GM18873 (cell line): ENCODE results near the gene RAB6C.
"Not testable (repeated sequence)": the region's sequence is repeated elsewhere in the genome, so short reads cannot be mapped to it uniquely, and the experiment has no call there.

Source experiments
- ATAC-seq: cut with Tn5 transposase; IDR thresholded peaks from one replicate; pipeline ENCODE4 v1.9.1; 2021; ENCODE audit warnings: mild to moderate bottlenecking, moderate library complexity, moderate number of reproducible peaks; ENCODE audit not compliant: unreplicated experiment, low FRiP score

Gene RAB6C

DNA sequence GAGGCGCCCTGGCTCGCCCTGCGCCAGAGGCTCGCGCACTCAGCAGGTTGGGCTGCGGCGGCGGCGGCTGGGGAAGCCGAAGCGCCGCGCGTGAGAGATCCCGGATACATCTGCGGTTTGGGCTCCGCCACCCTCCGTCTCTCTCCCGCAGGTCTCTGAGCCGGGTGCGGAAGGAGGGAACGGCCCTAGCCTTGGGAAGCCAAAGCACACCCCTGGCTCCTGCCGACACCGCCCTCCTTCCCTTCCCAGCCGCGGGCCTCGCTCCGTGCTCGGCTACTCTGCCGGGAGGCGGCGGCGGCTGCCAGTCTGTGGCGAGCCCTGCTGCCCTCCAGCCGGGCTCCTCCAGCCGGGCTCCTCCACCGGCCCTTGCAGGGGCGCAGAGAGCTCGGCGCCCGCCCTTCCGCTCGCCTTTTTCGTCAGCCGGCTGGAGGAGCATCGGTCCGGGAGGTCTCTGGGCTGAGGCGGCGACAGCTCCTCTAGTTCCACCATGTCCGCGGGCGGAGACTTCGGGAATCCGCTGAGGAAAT lies at the start of gene RAB6C:
Gene RAB6C (plus strand): TSS at position 38 of the 527 bp plus-strand sequence. CDS start 450 bp downstream, at position 488.
- not testable (repeated sequence) for ATAC-seq

DNA sequence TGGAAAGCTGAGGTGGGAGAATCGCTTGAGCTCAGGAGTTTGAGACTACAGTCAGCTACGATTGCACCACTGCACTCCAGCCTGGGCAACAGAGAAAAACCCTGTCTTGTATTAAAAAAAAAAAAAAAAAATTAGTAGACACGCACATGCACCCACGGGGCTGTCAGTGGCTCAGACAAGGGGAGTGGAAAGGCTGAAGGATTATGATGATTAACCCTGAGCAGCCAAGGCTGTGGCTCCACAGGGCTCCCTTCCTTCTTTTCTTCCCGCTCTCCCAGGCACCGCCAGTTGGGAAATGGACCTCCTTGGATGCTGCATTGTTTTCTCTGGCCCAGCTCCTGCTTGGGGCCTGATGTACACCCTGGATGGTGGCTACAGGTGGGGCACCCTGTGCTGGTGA lies 49.0 kb upstream of the RAB6C start:
- no peak for ATAC-seq

DNA sequence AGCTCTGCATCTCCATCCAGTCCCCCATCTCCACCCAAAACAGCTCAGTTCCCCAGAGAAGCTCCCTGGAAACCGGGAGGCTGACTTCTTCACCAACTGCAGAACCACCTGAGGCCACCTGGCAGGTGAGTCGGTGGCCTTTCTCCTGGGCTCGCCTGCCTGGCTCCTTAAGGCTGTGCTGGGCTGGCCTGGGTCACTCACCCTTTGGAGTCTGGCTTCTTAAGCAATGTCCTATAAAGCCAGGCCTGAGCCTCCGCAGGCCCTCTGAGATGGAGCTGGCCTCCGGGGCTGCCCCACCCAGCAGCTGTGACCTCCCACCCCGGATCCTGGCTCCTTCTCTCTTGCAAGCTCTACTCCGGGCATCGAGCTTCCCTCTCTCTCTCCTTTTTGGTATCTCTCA lies 46.1 kb upstream of the RAB6C start:
- not testable (repeated sequence) for ATAC-seq

DNA sequence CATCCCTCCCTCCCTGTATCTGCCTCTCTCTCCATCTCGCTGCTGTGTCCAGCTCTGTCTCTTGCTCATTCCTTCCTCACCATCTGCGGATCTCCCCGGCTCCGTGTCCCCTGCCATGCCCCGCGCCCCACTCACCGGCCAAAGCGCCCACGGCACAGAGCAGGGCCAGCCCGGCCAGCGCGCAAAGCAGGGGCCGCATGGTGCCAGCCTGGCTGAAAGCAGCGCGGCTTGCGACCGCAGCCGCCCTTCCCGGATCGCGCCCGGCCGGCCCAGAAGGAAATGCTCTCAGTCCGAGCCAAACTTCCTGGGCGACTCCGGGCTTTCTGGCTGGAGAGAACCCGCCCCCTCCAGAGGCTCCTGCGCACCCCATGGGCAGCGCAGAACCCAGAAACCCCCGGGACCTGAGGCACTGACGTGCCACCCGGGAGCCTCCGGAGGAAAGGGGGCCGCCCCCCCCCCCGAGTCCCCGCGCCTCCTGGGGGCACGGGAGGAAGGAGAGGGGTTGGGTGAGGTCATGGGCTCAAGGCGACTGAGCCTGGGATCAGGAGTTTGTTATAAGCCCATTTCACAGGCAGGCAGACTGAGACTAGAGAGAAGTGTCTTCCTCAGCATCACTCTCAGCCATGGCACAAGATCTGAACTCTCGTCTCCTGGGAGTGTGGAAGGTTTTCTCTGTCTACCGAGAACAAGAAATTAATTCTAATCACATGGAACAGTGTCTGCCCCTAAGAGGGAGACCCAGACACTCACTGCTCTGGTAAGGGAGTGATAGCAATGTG lies 45.2 kb upstream of the RAB6C start:
- ATAC-seq: no peak

DNA sequence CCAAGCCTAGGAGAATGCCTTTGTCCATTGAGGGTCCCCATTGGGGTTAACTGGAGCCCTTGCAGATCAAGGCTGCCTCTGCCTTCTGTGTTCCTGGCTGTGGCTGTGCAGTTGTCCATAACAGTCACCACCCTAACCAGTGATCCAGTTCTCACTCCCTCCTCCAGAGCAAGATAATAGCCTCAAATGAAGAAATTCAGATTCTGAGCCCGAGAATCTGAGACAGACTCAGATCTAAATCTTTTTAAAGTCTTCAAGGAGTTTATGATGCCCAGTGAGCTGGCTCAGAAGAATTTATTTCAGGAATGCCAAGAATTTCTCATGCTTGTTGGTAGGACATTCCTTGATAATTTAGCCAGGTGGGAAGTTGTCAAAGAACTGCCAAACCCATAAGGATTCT lies 44.3 kb upstream of the RAB6C start:
- ATAC-seq: no peak

DNA sequence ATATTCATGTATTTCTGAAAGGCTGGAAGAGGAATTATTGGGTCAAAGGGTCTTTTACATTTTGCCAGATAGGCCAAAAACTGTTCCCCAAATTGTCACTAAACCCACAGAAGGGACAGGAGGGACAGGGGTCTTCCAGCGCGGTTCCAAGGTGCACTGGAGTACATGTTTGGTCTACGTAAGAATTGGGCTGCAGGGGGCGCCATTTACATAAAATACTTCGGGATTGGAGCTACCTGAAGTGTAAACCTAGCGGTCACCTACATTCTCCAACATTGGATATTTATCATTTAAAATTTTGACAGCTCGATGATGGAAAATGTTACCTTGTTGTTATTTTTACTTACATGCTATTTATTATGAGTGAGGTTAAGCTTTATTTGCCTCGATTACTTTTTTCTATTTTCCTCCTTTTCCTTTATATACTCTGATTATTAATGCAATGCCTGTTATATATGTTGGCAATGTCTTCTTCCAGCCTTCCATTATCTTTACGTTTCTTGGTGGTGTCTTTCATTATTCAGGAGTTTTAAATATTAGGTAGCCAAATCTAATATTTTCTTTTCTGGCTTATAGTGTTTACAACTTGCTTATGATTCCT lies 43.0 kb upstream of the RAB6C start:
- ATAC-seq: no peak

DNA sequence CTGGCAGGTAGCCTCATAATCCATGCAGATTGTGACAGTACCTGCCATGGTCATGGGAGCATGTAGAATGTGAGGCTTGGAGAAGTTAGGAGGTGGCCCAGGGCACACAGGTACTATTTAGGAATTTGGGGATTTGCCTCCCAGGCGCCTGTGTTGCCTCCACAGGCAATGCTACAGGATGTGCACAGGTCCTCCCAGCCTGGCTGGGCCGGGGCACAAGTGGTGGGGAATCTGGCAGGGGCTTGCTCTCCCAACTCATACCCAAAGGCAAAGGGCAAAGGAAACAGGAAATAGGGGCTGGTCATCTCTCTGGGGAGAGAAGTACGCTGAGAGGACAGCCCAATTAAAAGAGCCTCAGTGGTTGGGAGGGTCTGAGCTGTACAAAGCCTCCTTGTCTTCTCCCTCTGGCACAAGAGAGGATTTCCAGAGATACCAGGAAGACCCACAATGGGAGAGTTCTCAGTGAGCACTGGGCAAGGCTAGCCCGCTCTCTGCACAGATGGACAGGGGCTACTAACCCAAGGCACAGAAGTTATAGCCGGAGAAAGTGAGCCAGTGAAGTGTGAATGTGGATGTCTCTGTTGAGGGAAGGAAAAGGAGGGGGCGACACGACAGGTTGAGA lies 40.5 kb upstream of the RAB6C start:
- not testable (repeated sequence) for ATAC-seq

DNA sequence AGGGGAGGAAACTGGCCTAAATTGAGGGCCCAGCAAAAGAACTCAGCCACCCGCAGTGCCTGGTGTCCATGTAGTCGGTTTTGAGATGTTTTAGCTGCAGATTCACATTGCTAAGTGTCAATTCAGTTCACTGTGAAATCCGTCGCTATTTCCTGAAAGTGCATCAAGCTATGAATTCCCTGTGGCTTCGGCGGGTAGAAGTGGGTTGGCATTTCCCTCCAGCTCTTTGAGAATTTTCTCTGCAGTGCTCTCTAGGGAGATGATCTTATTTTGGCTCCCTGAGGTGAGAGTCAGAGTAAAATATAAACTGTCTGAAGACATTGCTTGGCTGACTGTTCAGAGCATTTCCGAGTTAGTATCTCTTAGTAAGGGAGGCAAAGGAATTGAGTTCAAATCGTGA lies 36.0 kb upstream of the RAB6C start:
- not testable (repeated sequence) for ATAC-seq

DNA sequence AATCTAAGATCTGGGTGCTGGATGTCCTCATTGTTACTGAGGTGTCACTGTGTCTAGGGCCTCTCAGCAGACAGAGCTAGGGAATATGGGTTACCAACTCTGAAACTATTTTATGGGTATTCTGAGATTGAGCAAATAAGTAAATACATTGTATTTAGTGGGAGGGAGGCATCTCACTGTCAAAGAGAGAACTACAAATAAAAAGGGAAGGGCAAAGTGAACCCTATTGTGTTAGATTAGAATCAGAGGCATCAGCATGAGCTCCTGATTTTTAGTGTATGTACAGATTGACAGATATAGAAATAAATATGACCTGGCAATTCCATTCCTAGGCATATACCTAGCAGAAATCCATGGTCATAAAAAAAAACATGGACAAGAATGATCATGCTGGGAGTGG lies 33.9 kb upstream of the RAB6C start:
- ATAC-seq: no peak

DNA sequence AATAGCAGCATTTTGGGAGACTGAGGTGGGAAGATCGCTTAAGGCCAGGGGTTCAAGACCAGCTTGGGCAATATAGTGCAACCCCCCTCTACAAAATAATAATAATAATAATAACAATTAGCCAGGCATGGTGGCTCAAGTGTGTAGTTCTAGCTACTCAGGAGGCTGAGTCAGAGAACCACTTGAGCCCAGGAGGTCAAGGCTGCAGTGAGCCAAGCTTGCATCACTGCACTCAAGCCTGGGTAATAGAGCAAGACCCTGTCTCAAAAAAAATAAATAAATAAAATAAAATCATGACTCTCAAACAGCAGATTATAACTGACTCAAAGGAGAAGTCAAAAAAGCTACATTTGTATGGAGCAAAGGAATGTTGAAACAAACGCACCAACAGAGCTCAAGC lies 31.8 kb upstream of the RAB6C start:
- not testable (repeated sequence) for ATAC-seq

DNA sequence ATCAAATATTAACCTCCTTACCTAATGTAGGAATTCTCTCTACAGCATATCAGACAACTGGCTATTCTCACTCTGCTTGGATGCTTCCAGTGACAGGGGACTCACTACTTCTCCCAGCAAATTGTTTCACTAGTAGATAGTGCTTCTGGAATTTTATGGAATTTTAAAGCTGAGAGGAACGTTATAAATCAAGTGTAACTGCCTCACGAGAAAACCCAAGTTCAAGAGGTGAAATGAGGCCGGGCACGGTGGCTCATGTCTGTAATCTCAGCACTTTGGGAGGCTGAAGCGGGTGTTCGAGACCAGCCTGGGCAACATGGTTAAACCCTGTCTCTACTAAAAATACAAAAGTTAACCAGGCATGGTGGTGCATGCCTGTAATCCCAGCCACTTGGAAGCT lies 23.3 kb upstream of the RAB6C start:
- ATAC-seq: not testable (repeated sequence)

DNA sequence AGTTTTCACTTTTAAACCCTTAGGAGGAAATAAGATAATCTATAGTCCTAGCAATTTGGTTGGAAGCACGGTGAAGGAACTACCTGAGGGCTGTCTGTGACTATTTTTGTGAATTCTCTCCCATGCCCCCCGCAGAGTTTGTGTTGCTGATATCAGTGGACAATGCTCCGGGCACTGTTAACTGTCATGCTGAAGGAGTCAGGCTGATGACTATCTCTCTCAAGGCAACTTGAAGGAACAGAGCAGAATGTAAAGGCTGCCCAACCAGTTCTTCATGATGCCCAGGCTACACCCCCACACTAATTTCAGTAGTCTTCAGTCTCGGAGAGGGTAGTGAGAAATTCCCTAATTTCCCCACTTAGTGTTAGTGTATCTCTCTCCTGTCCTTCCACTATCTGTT lies 21.6 kb upstream of the RAB6C start:
- ATAC-seq: no peak

DNA sequence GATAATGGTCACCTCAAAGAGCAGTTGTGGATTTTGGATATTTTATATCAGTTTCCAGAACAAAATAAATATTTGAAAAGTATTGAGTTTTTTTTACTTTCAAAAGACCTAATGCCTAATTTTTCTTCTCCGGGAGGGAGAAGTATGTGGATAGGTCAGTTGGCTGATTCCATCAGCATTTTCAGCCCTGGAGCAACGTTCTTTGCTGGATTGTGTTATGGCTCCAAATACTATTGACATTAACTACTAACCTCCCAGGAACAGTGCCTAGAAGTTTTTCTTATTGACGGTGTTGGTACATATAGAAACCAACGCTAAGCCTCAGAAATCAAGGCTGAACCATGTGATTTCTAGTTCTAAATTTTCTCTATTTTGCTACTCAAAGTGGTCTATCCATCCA lies 20.7 kb upstream of the RAB6C start:
- ATAC-seq: not testable (repeated sequence)

DNA sequence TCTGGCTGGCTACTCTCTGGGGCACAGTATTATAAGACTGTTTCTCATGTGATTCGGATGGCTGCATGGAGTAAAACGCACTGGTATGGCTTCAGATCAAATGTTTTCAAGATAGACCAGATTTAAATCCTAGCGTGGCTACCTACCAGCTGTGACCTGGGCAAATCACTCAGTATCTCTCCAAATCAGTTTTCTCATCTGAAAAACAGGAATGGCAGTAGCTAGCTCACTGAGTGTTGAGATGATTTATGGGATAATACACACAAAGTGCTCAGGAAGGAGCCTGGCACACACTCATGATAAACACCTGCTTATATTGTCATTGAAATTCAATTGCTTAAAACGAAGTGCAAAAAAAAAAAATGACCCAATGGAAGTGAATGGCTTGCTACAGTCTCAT lies 10.9 kb upstream of the RAB6C start:
- ATAC-seq: not testable (repeated sequence)

DNA sequence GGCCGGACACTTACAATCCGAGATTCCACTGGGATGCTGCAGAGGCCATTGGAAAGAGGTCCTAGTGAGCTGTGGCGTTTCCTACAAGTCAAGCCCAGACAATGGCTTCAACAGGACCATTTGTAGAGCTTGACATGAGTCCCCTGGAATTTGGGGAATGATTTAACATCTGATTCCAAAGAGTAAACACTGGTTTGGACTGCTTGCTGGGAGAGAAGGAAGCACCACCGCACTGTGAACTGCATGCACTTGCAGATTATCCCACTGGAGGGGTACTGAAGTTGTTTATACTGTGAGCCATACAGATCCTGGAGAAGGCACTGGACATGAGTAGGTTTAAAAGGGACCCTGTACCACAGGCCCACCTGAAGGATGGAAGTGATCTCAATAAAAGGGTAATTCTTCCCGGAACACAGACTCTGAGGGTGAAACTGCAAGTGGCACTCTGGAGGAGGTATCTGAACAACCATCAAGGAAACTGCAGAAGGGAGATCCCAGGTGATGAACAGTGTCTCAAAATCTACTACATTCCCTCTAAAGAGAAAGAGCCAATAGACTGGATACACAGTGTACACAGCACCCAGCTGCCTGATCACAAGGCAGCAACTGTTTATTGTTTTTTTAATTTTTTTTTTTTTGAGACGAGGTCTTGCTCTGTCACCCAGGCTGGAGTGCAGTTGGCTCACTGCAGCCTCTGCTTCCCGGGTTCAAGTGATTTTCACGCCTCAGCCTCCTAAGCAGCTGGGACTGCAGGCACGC lies 4.3 kb upstream of the RAB6C start:
- no peak for ATAC-seq

DNA sequence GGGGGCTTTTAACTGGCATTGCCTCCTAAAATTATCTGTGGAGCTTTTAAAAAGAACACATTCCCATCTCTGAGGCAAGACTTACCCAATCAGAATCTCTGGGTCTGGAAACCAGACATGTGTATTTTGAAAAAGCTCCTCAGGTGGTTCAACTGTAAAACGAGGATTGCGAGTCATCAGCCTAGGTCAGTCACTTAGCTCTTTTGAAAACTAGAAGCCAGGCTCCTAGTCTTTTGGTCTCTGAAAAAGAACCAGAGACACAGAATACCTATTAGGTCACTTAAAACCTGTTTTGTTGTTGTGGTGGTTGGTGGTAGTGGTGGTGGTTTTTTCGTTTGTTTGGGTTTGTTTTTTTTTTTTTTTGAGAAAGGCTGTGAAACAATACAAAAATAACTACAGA lies 2.5 kb upstream of the RAB6C start:
- ATAC-seq: not testable (repeated sequence)

DNA sequence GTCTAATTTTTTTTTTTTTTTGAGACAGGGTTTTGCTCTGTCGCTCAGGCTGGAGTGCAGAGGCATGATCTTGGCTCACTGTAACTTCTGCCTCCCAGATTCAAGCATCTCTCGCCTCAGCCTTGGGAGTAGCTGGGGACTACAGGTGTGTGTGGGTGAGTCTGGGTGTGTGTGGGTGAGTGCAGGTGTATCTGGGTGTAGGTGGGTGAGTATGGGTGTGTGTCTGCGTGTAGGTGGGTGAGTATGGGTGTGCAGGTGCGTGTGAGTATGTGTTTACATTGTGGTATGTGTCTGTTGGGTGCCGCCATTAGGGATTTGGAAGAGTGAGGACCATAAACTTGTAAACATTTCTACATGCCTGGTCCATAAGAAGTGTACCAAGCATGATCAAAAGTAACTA lies 1.5 kb upstream of the RAB6C start:
- ATAC-seq: no peak

DNA sequence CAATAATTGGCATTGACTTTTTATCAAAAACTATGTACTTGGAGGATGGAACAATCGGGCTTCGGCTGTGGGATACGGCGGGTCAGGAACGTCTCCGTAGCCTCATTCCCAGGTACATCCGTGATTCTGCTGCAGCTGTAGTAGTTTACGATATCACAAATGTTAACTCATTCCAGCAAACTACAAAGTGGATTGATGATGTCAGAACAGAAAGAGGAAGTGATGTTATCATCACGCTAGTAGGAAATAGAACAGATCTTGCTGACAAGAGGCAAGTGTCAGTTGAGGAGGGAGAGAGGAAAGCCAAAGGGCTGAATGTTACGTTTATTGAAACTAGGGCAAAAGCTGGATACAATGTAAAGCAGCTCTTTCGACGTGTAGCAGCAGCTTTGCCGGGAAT lies 780 bp downstream of the RAB6C start:
- not testable (repeated sequence) for ATAC-seq

DNA sequence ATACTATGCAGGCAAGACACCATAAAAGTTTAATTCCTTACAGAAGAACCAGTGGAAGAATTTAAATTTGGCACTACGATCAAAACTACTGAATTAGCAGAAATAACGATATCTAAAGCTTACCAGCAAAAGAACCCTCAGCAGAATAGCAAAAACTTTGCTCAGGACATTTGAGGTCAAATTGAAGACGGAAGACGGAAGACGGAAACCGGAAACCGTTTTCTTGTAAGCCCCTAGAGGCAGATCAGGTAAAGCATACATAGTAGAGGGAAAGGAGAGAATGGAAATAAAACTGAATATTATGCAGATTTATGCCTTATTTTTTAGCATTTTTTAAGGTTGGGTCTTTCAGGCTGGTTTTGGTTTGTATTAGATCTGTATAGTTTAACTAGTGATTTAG lies 2.2 kb downstream of the RAB6C start:
- not testable (repeated sequence) for ATAC-seq

DNA sequence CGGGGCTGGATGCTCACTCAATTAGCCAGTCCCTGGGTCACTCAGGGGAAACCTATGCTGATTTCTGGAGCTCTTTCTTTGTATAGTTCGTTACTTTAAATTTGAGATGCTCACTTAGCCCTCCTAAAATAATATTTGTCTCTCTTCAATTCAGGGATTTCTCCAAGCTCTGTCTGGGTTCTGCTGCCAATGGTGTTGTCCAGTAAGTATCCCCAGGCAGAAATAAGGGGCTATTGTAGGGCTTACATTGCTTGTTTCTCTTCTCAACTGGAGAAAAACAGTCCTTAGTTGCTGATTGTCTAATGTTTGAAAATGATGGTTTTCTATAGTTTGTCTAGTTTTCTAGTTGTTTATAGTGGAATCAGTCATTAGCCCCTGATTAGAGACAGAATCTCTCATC lies 5.0 kb downstream of the RAB6C start:
- no peak for ATAC-seq
